HEK293 (cell line): ENCODE data around the gene MATN1.

Source experiments
- CTCF ChIA-PET: fragments of 350-600 bp; formaldehyde crosslinking; extraction: SDS; loops from one replicate; lab custom pipeline; 2021; ENCODE audit warnings: antibody characterized with exemption; lab: Yijun Ruan, JAX
- POLR2A ChIA-PET: fragments of 300-600 bp; formaldehyde crosslinking; extraction: SDS; loops from one replicate; lab custom pipeline; 2020; ENCODE audit warnings: antibody characterized with exemption, inconsistent platforms; lab: Yijun Ruan, JAX
- H3K27ac ChIP-seq: fragments of 200-500 bp; sonication (Bioruptor generic); 2 replicates; pipeline ENCODE4 v1.5.1; 2014; ENCODE audit warnings: low read depth, low read length, control low read depth, inconsistent platforms; ENCODE audit errors: extremely low read depth
- H3K36me3 ChIP-seq, 2 experiments: fragments of 200-500 bp in 1 of 2; sonication (Bioruptor generic) in 1 of 2; 1 replicate in 1 of 2; 2 replicates in 1 of 2; pipeline ENCODE4 v1.5.1; 2014 to 2017; ENCODE audit warnings: inconsistent platforms in 2 of 2, low read length in 2 of 2; ENCODE audit not compliant: control insufficient read depth in 2 of 2, insufficient read depth in 1 of 2
- H3K4me1 ChIP-seq: fragments of 200-500 bp; sonication (Bioruptor generic); 2 replicates; pipeline ENCODE4 v1.5.1; 2014; ENCODE audit warnings: mild to moderate bottlenecking, low read length, inconsistent platforms; ENCODE audit not compliant: control insufficient read depth, insufficient read depth
- H3K4me3 ChIP-seq: 2 replicates; pipeline ENCODE4 v1.5.1; 2011; ENCODE audit warnings: low read depth, mild to moderate bottlenecking, control low read depth, low read length, moderate library complexity
- H3K9me3 ChIP-seq: fragments of 200-500 bp; sonication (Bioruptor generic); 2 replicates; pipeline ENCODE4 v1.5.1; 2014; ENCODE audit warnings: low read depth, low read length, inconsistent platforms; ENCODE audit not compliant: control insufficient read depth, insufficient read depth
- EGR2 ChIP-seq: fragments of 450-650 bp; formaldehyde crosslinking; IDR thresholded peaks from 2 replicates; pipeline ENCODE4 v1.5.1; 2016; ENCODE audit warnings: low read depth, missing biosample characterization, missing genetic modification characterization
- HOXA7 ChIP-seq: sonication (generic); formaldehyde crosslinking; IDR thresholded peaks from 2 replicates; pipeline ENCODE4 v1.8.1; 2022; ENCODE audit warnings: missing genetic modification reagents, borderline replicate concordance
- MZF1 ChIP-seq: fragments of 450-650 bp; formaldehyde crosslinking; IDR thresholded peaks from 2 replicates; pipeline ENCODE4 v1.5.1; 2017; ENCODE audit warnings: missing biosample characterization, missing genetic modification characterization, borderline replicate concordance
- PRDM4 ChIP-seq: fragments of 450-650 bp; formaldehyde crosslinking; IDR thresholded peaks from 2 replicates; pipeline ENCODE4 v1.5.1; 2017; ENCODE audit warnings: missing biosample characterization, missing genetic modification characterization
- ZFHX2 ChIP-seq: fragments of 450-650 bp; formaldehyde crosslinking; conservative IDR thresholded peaks from 2 replicates; pipeline ENCODE4 v1.5.1; 2016; ENCODE audit warnings: missing biosample characterization, missing genetic modification characterization
- ZNF19 ChIP-seq: fragments of 450-650 bp; formaldehyde crosslinking; IDR thresholded peaks from 2 replicates; pipeline ENCODE4; 2016; ENCODE audit warnings: missing biosample characterization, missing genetic modification characterization, low read depth
- ZNF311 ChIP-seq: fragments of 450-650 bp; formaldehyde crosslinking; IDR thresholded peaks from 2 replicates; pipeline ENCODE4 v1.5.1; 2017; ENCODE audit warnings: missing biosample characterization, missing genetic modification characterization, borderline replicate concordance
- ZNF544 ChIP-seq: fragments of 450-650 bp; formaldehyde crosslinking; IDR thresholded peaks from 2 replicates; pipeline ENCODE4 v1.5.0; 2017; ENCODE audit warnings: missing biosample characterization, missing genetic modification characterization
- ZNF585B ChIP-seq: fragments of 450-650 bp; formaldehyde crosslinking; IDR thresholded peaks from 2 replicates; pipeline ENCODE4 v1.5.1; 2016; ENCODE audit warnings: missing biosample characterization, missing genetic modification characterization
- ZNF660 ChIP-seq: fragments of 450-650 bp; IDR thresholded peaks from 2 replicates; pipeline ENCODE4 v1.5.1; 2018; ENCODE audit warnings: missing biosample characterization, mild to moderate bottlenecking, missing genetic modification characterization
- ZNF768 ChIP-seq: fragments of 450-650 bp; formaldehyde crosslinking; IDR thresholded peaks from 2 replicates; pipeline ENCODE4 v1.5.1; 2018; ENCODE audit warnings: missing biosample characterization, mild to moderate bottlenecking, missing genetic modification characterization
- ZNF837 ChIP-seq: fragments of 450-650 bp; formaldehyde crosslinking; IDR thresholded peaks from 2 replicates; pipeline ENCODE4 v1.5.1; 2016; ENCODE audit warnings: missing biosample characterization, missing genetic modification characterization
- TF ChIP-seq, protein P1 (sequence below): fragments of 450-650 bp; formaldehyde crosslinking; optimal IDR thresholded peaks from 2 replicates; pipeline ENCODE3; 2016; ENCODE audit warnings: missing biosample characterization, mild to moderate bottlenecking, missing genetic modification characterization

Gene MATN1

GRCh38 chr1:30698401-30698981 is 24.9 kb downstream of the MATN1 start:
- CTCF ChIA-PET = interaction anchor here (0.6 to 1.8 kb wide), 2 partner anchors 17 to 26 kb away, joined by 3 to 5 read pairs; no protein-coding TSS in a partner anchor

GRCh38 chr1:30697571-30698376 is 25.6 kb downstream of the MATN1 start:
- Histone ChIP-seq H3K4me3 (no peak overlapping the region), H3K4me1 (no peaks in the 10 kb centered on the region), H3K36me3 (no peaks in the 10 kb centered on the region), H3K9me3 (no peaks in the 10 kb centered on the region), H3K27ac (no peak overlapping the region)
- TF ChIP-seq ZNF311 (tag by site-specific recombination) = no peak
- no peak for TF ChIP-seq HOXA7 (CRISPR knock-in tag)
- CTCF ChIA-PET = interaction anchor here (1.8 kb wide), 1 partner anchor 18 kb away, joined by 5 read pairs; no protein-coding TSS in a partner anchor
- POLR2A ChIA-PET = no interaction called here

More at GRCh38 chr1:30698401-30698981, 24.9 kb downstream of the MATN1 start:
- POLR2A ChIA-PET = no interaction called here
- TF ChIP-seq ZNF19 (tag by site-specific recombination) (no peak), ZFHX2 (tag by site-specific recombination) (peak; percentile 57), ZNF585B (tag by site-specific recombination) (no peak), ZNF768 (no peak), EGR2 (tag by site-specific recombination) (peak; percentile 70)
- Histone ChIP-seq H3K36me3 (no peaks in the 10 kb centered on the region), H3K4me3 (no peak overlapping the region), H3K4me1 (no peaks in the 10 kb centered on the region), H3K27ac (no peak overlapping the region), H3K9me3 (no peaks in the 10 kb centered on the region)

DNA sequence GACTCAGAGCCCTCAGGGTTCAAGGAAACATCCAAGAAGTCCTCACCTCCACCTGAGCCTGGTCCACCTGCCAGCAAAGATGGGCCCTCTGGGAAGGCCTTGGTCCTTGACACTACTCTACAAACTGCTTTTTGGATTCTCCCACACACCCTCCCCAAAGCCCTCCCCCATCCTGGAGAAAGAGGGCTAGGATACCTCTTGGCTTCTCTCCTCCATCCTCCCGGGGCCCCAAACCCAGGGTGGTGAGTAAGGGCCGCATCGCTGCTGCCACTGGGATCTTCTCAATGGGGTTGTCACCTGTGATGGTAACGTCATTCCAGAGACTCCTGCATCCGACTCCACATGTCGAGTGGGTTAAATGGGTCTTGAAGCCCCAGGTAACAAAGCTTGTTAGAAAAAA is 26.6 kb downstream of the MATN1 start:
- POLR2A ChIA-PET = no interaction called here
- TF ChIP-seq PRDM4 (tag by site-specific recombination) (no peak), MZF1 (tag by site-specific recombination) (no peak), EGR2 (tag by site-specific recombination) (no peak)
- TF ChIP-seq, all 188 proteins: peak for 0
- CTCF ChIA-PET = no interaction called here

DNA sequence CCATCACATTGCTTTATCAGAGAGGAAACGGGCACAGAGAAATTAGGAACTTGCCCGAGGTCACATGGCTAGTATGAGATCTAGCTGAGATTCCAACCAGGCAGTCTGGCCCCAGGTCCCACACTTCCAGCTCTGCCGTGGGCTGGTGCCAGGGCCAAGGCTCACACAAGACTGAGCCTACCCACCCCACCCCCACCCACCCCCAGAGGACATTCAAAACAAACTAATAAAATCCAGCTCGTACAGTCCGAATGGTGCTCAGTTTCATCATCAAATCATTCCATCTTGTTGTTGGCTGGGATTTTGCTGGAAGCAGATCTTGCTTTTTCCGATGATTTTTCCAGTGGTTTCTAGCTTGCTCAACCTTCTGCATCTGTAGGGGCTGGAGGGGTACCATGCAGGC is 27.9 kb downstream of the MATN1 start:
- no peaks in the 10 kb centered on the region for H3K36me3 ChIP-seq
- TF ChIP-seq ZNF544 (tag by site-specific recombination) = no peak
- TF ChIP-seq EGR2 (tag by site-specific recombination) = 0 out of 2 replicates have a peak, but pooled peaks have one; percentile 7
- TF ChIP-seq, protein P1, sequence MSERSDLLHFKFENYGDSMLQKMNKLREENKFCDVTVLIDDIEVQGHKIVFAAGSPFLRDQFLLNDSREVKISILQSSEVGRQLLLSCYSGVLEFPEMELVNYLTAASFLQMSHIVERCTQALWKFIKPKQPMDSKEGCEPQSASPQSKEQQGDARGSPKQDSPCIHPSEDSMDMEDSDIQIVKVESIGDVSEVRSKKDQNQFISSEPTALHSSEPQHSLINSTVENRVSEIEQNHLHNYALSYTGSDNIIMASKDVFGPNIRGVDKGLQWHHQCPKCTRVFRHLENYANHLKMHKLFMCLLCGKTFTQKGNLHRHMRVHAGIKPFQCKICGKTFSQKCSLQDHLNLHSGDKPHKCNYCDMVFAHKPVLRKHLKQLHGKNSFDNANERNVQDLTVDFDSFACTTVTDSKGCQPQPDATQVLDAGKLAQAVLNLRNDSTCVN = no peak
- no peak for TF ChIP-seq ZNF837 (tag by site-specific recombination)
- TF ChIP-seq ZNF660 (tag by site-specific recombination) = no peak
- H3K4me3 ChIP-seq = no peak overlapping the region
- H3K9me3 ChIP-seq = no peaks in the 10 kb centered on the region
- no peak overlapping the region for H3K27ac ChIP-seq
- CTCF ChIA-PET = interaction anchor here (0.8 to 1.3 kb wide), 2 partner anchors 13 to 20 kb away, joined by 3 to 6 read pairs; no protein-coding TSS in a partner anchor
- H3K4me1 ChIP-seq = no peaks in the 10 kb centered on the region; the same call in 1 of the 2 replicates
- POLR2A ChIA-PET = no interaction called here

More for the DNA sequence above, 26.6 kb downstream of the MATN1 start:
- Histone ChIP-seq H3K4me3 (no peak overlapping the region), H3K4me1 (no peaks in the 10 kb centered on the region), H3K27ac (no peak overlapping the region), H3K9me3 (no peaks in the 10 kb centered on the region), H3K36me3 (no peaks in the 10 kb centered on the region)
